Esophagus squamous epithelium (tissue), 5 donors: ENCODE data around the gene L3MBTL3. TPM values are rescaled to one million over a fixed set of nuclear protein-coding genes. Genes with fewer than 3 reads are reported as not detected.

Source experiments
- DNase-seq: peaks from one replicate; lab custom pipeline; 2025; lab: John Stamatoyannopoulos, UW
- H3K27ac ChIP-seq, 4 donors: fragments of 200-600 bp; sonication (generic); one replicate each; pipeline ENCODE4 v1.5.1; 2016 to 2019; ENCODE audit warnings: mild to moderate bottlenecking in 1 of 4
- H3K27me3 ChIP-seq, 4 donors: fragments of 200-600 bp; sonication (generic); 1 replicate in 3 of 4; 2 replicates in 1 of 4; pipeline versions ENCODE4 v1.5.1 to v1.6.0; 2017 to 2021; ENCODE audit warnings: antibody characterized with exemption in 1 of 4
- H3K36me3 ChIP-seq, 3 donors: fragments of 200-600 bp; sonication (generic); one replicate each; pipeline ENCODE4 v1.5.1; 2016 to 2019
- H3K4me1 ChIP-seq, 3 donors: fragments of 200-600 bp; sonication (generic); one replicate each; pipeline ENCODE4 v1.5.1; 2017 to 2019
- H3K4me3 ChIP-seq, 4 donors: fragments of 200-600 bp; sonication (generic); 1 replicate in 3 of 4; 2 replicates in 1 of 4; pipeline ENCODE4 v1.5.1; 2016 to 2019; ENCODE audit warnings: mild to moderate bottlenecking in 2 of 4, moderate library complexity in 1 of 4
- H3K9me3 ChIP-seq, 3 donors: fragments of 200-600 bp; sonication (generic); one replicate each; pipeline ENCODE4 v1.5.1; 2016 to 2019
- CTCF ChIP-seq, 6 experiments: fragments of 450-650 bp in 4 of 6; fragments of 200-600 bp in 2 of 6; sonication (generic) in 2 of 6; IDR thresholded peaks; one replicate each; pipeline ENCODE4 v1.5.1; 2016 to 2019; ENCODE audit warnings: antibody characterized with exemption in 6 of 6, mild to moderate bottlenecking in 4 of 6, moderate library complexity in 4 of 6
- POLR2A ChIP-seq, 4 donors: fragments of 450-650 bp; IDR thresholded peaks; one replicate each; pipeline ENCODE4 v1.6.1; 2017; ENCODE audit warnings: antibody characterized with exemption in 4 of 4, mild to moderate bottlenecking in 4 of 4, moderate library complexity in 3 of 4
- WGBS, 2 donors: methylation state at CpG; one replicate each; pipeline ENCODE4 v1.1.5; 2018; 5-methylcytosine and 5-hydroxymethylcytosine counted together
- intact Hi-C: fragments of 100-400 bp; cut with DNase I; formaldehyde crosslinking; loops from one replicate; pipeline ENCODE4 v1.15.0; 2022
- total RNA-seq, 4 donors: library from RNA; depleted of rRNA; stranded (reverse); fragments of >200 nt; gene quantifications; one replicate each; pipeline ENCODE4 v1.1.0, GENCODE V29; 2016
- donor health status: DM: yes; HTN: yes; CAD: no.

Gene L3MBTL3
- total RNA-seq, 4 donors from 2014 or later = 1.2 to 5.3 (median 3.3) TPM

- no peak for DNase-seq
- intact Hi-C loops = no loop called here
- H3K4me3 ChIP-seq = no peak overlapping the region
- no peak overlapping the region for H3K27ac ChIP-seq
- peaks cover 0 to 3% (median 0%) of the 10 kb centered on the region in 3 donors for H3K4me1 ChIP-seq
- no peaks in the 10 kb centered on the region for H3K36me3 ChIP-seq
- H3K9me3 ChIP-seq = no peaks in the 10 kb centered on the region
- 78 to 83% methylated on average over 8 of the region's 8 CpGs for WGBS, 2 donors
- H3K27me3 ChIP-seq = no peaks in the 10 kb centered on the region
- TF ChIP-seq POLR2A (IDR thresholded peaks at IDR 0.05) = no peak
- TF ChIP-seq CTCF (IDR thresholded peaks at IDR 0.05) = no peak
Measured at GRCh38 chr6:130189531-130190397, 171.4 kb downstream of the L3MBTL3 start.

Other genes starting within 250 kb of the L3MBTL3 start
- gene TMEM244, start 157.3 kb upstream of the L3MBTL3 start, total RNA-seq = not detected
- gene SAMD3, start 204.4 kb downstream of the L3MBTL3 start, total RNA-seq = 1 to 10 TPM in 1 of 4 donors, under 1 TPM in 3; 0.12 to 3.8 (median 0.67) TPM